ENCODE results near the gene LMO4.

LMO4 gene

GRCh38 chr1:87333692-87334347 is 5.1 kb downstream of the LMO4 start:
- H3K4me3 ChIP-seq (ENCODE audit: low read depth, low read length), result no peak overlapping the region
- TF ChIP-seq CTCF (IDR thresholded peaks at IDR 0.05; ENCODE audit: borderline replicate concordance, insufficient read depth, low read depth, low read length), result no peak

DNA sequence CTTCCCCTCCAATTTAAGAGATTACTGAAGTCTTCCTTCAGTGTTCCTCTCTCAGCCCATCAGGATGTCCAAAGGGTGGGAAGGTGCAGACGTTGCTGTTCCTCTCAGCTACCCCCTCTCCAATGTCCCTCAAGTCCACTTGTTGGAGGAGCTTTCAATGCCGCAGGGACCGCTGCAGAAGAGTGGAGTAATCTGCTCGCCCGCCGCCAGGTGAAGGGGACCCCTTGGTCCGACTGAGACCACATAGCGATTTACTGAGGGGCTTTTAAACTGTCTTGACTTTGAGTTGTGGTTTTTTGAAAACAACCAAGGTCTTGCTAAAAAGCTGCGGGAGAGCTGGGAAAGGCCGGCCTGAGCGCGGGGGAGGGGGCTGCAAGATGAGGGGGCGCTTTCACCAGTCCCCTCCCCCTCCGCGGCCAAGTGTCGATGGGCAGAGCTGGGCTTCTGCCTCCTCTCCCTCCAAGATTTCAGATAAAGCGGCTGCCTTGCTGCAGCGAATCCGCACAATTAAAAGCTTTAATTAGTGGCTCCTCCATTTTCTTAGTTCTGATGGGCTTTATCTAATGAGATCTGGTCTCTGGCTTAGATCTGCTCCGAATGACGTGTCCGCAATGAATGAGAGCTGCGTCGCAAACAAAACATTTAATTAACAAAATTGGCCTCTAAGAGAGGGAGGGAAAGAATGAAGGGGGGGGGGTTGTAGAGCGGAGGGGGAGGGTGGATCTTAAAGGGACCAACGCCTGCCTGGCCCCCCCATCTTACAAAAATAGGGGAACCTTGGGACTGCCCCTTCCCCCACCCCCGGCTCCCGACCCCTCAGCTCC is 5.9 kb downstream of the LMO4 start:
- no peak for TF ChIP-seq CTCF (IDR thresholded peaks at IDR 0.05; ENCODE audit: borderline replicate concordance, insufficient read depth, low read depth, low read length)
- H3K4me3 ChIP-seq (ENCODE audit: low read depth, low read length), result peak overlapping the region; percentile 50

- peak overlapping the region; percentile 50 for H3K4me3 ChIP-seq (ENCODE audit: low read depth, low read length)
- TF ChIP-seq CTCF (IDR thresholded peaks at IDR 0.05; ENCODE audit: borderline replicate concordance, insufficient read depth, low read depth, low read length), result peak; percentile 33; the same call in 1 of the 2 replicates
These were observed 6.7 kb downstream of the LMO4 start for GRCh38 chr1:87335175-87335884.

GRCh38 chr1:87336623-87337067 is 8.0 kb downstream of the LMO4 start:
- TF ChIP-seq CTCF (IDR thresholded peaks at IDR 0.05; ENCODE audit: borderline replicate concordance, insufficient read depth, low read depth, low read length), result no peak
- no peak overlapping the region for H3K4me3 ChIP-seq (ENCODE audit: low read depth, low read length)

DNA sequence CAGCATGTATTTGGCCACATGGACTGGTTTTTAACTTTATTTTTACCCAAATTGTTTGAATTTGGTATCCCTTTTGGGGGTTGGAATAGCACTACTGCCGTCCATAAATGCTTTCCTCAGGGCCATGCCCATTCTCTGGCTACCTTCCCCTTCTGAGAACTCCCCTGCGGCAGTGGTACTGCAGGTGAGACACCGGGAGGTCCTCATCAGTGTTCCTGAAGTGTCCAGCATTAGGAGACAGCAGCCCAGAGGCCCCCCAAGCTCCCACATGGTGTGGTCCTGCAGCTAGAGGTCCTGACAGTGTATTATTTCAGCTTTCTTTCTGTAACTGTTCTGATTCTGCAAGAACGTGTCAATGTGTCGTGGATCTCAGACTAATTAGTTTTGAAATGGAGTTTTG is 8.9 kb downstream of the LMO4 start:
- H3K4me3 ChIP-seq (ENCODE audit: low read depth, low read length), result no peak overlapping the region
- TF ChIP-seq CTCF (IDR thresholded peaks at IDR 0.05; ENCODE audit: borderline replicate concordance, insufficient read depth, low read depth, low read length), result no peak

DNA sequence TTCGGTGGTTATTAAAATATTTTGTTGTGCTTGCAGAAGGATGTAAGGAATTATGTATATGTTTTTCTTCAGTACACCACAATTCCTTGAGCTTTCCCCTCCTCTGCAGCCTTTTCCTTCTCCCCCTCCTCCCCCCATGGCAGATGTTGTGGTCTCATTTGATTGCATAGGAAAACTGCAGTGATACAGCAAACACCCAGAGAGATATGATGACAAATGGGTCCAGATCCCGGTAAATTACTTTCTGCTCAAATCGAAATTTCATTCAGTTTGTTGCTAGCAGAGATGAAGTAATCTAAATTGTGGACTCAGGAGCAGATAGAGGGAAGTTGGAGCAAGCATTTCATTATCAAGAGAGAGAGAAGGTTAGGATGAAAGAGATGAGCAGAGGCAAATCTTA is 9.9 kb downstream of the LMO4 start:
- TF ChIP-seq CTCF (IDR thresholded peaks at IDR 0.05; ENCODE audit: borderline replicate concordance, insufficient read depth, low read depth, low read length), result no peak
- no peak overlapping the region for H3K4me3 ChIP-seq (ENCODE audit: low read depth, low read length)

Data from GM12875 (cell line).